OCI-LY1 (cell line): ENCODE measurements around the gene CA5A.
A peak's percentile ranks its signal among the peaks of the same experiment; 100 is the strongest.

ENCODE experiments used
- H2AFZ ChIP-seq: fragments of 200-600 bp; sonication (generic), shearing (Covaris generic); 2 replicates; pipeline ENCODE4 v1.6.0; 2014; ENCODE audit warnings: antibody characterized with exemption, mild to moderate bottlenecking, low read length
- H3F3A ChIP-seq: fragments of 200-600 bp; sonication (generic), shearing (Covaris generic); 2 replicates; pipeline ENCODE4 v1.6.0; 2014; ENCODE audit warnings: mild to moderate bottlenecking, antibody characterized with exemption, low read length, moderate library complexity; ENCODE audit not compliant: insufficient read depth
- H3K27ac ChIP-seq: fragments of 200-600 bp; sonication (generic); 2 replicates; pipeline ENCODE4 v1.5.1; 2014; ENCODE audit warnings: low read length, mixed run types, mild to moderate bottlenecking, low read depth; ENCODE audit not compliant: poor library complexity, severe bottlenecking
- H3K27me3 ChIP-seq: fragments of 200-600 bp; sonication (generic); 2 replicates; pipeline ENCODE4 v1.6.0; 2014; ENCODE audit warnings: antibody characterized with exemption, mild to moderate bottlenecking, low read length, moderate library complexity; ENCODE audit not compliant: insufficient read depth
- H3K36me3 ChIP-seq: fragments of 200-600 bp; sonication (generic); 2 replicates; pipeline ENCODE4 v1.6.1; 2014; ENCODE audit warnings: mild to moderate bottlenecking, antibody characterized with exemption, low read length, moderate library complexity, mixed read lengths; ENCODE audit not compliant: insufficient read depth
- H3K4me1 ChIP-seq: fragments of 200-600 bp; sonication (generic); 2 replicates; pipeline ENCODE4 v1.5.1; 2014; ENCODE audit warnings: mild to moderate bottlenecking, low read length, moderate library complexity; ENCODE audit not compliant: insufficient read depth, severe bottlenecking
- H3K4me2 ChIP-seq: fragments of 200-600 bp; sonication (generic), shearing (Covaris generic); 2 replicates; pipeline ENCODE4 v1.6.1; 2014; ENCODE audit warnings: low read length
- H3K4me3 ChIP-seq: fragments of 200-600 bp; sonication (generic); 2 replicates; pipeline ENCODE4 v1.5.1; 2014; ENCODE audit warnings: low read length, low read depth, mild to moderate bottlenecking, mixed read lengths; ENCODE audit not compliant: poor library complexity, severe bottlenecking
- H3K79me2 ChIP-seq: fragments of 200-600 bp; shearing (Covaris generic); 2 replicates; pipeline ENCODE4 v1.6.1; 2016; ENCODE audit warnings: mixed run types, low read length, mixed read lengths; ENCODE audit not compliant: insufficient read depth
- H3K9ac ChIP-seq: fragments of 200-600 bp; sonication (generic), shearing (Covaris generic); 2 replicates; pipeline ENCODE4 v1.6.1; 2014; ENCODE audit warnings: mild to moderate bottlenecking, low read length, mixed read lengths
- H3K9me2 ChIP-seq: fragments of 200-600 bp; sonication (generic), shearing (Covaris generic); 2 replicates; pipeline ENCODE4 v1.6.1; 2014; ENCODE audit warnings: low read depth, mild to moderate bottlenecking, low read length, mixed read lengths
- H3K9me3 ChIP-seq: fragments of 200-600 bp; shearing (Covaris generic); 2 replicates; pipeline ENCODE4 v1.6.1; 2014; ENCODE audit warnings: low read length, mixed read lengths
- H4K20me1 ChIP-seq: fragments of 200-600 bp; sonication (generic), shearing (Covaris generic); 2 replicates; pipeline ENCODE4 v1.6.0; 2016; ENCODE audit warnings: mild to moderate bottlenecking, low read length; ENCODE audit not compliant: insufficient read depth
- CTCF ChIP-seq: fragments of 200-600 bp; sonication (generic), shearing (Covaris generic); IDR thresholded peaks from 2 replicates; pipeline ENCODE4 v1.5.1; 2017; ENCODE audit warnings: mild to moderate bottlenecking, antibody characterized with exemption, low read length, moderate library complexity, mixed read lengths
- EZH2 ChIP-seq: fragments of 200-600 bp; sonication (generic), shearing (Covaris generic); IDR thresholded peaks from 2 replicates; pipeline ENCODE4 v1.8.0; 2017; ENCODE audit warnings: borderline replicate concordance, mixed run types, mild to moderate bottlenecking, antibody characterized with exemption, low read length, moderate library complexity, mixed read lengths

Gene CA5A

DNA sequence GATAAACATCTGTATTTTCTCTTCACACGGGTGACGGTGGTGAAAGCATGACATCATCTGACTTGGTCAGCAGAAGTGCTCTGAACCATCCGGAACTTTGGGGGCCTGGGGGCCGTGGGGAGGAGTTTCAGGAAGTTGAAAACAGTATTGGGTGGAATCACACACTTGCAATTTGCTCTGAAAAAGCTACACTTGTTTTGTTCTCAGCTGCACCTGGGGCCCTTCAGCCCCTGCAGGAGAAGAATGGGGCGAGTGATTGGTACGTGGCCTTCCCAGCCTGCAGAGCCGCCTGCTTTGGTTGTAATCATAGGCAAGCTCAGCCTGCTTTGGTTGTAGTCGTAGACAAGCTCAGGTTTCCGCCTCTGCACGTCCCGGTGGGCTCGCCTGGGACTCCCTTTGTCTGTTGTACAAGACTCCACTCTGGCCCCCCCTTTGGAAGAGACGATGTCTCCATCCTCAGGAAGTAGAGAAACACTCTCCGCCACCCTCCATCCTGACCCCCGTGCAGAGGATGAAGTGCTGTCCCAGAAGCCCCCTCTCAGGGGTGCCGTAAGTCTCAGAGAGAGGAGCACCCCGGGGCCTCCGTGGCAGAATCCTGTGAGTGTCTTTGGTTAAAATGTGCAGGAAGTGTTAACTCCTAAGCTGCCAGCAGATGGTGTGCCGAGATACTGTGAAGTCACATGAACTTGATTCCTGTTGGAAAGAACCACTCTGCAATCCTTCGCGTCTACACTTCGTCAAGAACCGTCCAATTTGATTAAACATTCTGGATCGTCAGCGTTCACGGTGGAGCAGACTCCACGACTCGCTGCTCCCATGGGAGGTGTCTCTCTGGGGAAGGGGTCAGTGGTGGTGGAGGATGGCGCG is 20.3 kb upstream of the CA5A start:
- Histone ChIP-seq H3K9me2 (no peaks in the 10 kb centered on the region), H3K36me3 (peaks cover 32% of the 10 kb centered on the region), H3K4me1 (peaks cover 51% of the 10 kb centered on the region), H3K9me3 (no peaks in the 10 kb centered on the region), H3K27ac (peak overlapping the region; percentile 93), H3K27me3 (no peaks in the 10 kb centered on the region), H3F3A (no peaks in the 10 kb centered on the region), H4K20me1 (no peaks in the 10 kb centered on the region), H2AFZ (no peak overlapping the region), H3K9ac (peak overlapping the region; percentile 44), H3K4me3 (peak overlapping the region; percentile 31), H3K79me2 (peaks cover 48% of the 10 kb centered on the region), H3K4me2 (peak overlapping the region; percentile 97)
- peak; percentile 40; the same call in 1 of the 2 replicates for TF ChIP-seq CTCF
- no peak for TF ChIP-seq EZH2

DNA sequence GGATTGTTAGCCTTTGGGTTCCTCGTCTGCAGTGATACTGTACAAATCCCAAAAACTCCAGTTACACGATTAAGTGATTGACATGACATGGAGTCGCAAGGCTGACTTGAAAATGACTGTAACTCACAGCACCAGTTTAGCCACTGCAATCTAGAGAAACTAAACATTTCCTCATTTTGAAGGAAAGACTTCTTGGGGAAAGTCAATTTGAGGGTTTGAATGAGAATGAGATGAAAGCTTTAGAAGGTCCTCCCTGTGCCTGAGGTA is 19.7 kb upstream of the CA5A start:
- Histone ChIP-seq H3K4me2 (peak overlapping the region; percentile 97), H3K9me3 (no peaks in the 10 kb centered on the region), H3K4me3 (peak overlapping the region; percentile 31), H3K36me3 (peaks cover 32% of the 10 kb centered on the region), H2AFZ (no peak overlapping the region), H3K27ac (peak overlapping the region; percentile 93), H3K79me2 (peaks cover 48% of the 10 kb centered on the region), H3K27me3 (no peaks in the 10 kb centered on the region), H3K4me1 (peaks cover 51% of the 10 kb centered on the region), H3K9ac (peak overlapping the region; percentile 44), H3F3A (no peaks in the 10 kb centered on the region), H3K9me2 (no peaks in the 10 kb centered on the region), H4K20me1 (no peaks in the 10 kb centered on the region)
- TF ChIP-seq CTCF = no peak
- no peak for TF ChIP-seq EZH2

- Histone ChIP-seq H3K4me1 (peaks cover 52% of the 10 kb centered on the region), H3K36me3 (peaks cover 32% of the 10 kb centered on the region), H4K20me1 (no peaks in the 10 kb centered on the region), H3F3A (no peaks in the 10 kb centered on the region), H3K79me2 (peaks cover 48% of the 10 kb centered on the region), H3K4me2 (peak overlapping the region; percentile 97), H3K9me2 (no peaks in the 10 kb centered on the region), H3K9me3 (no peaks in the 10 kb centered on the region), H3K4me3 (peak overlapping the region; percentile 93), H3K9ac (peak overlapping the region; percentile 44), H2AFZ (no peak overlapping the region), H3K27ac (peak overlapping the region; percentile 93), H3K27me3 (no peaks in the 10 kb centered on the region)
- no peak for TF ChIP-seq EZH2
- TF ChIP-seq CTCF = no peak
Measured at GRCh38 chr16:87955302-87956097, 19.2 kb upstream of the CA5A start.
